ENCODE results near the gene WDR75. TPM values are rescaled to one million over a fixed set of nuclear protein-coding genes. Genes with fewer than 3 reads are reported as not detected.

Gene WDR75
- 10 to 100 TPM; 14.0 to 21.4 (median 16.7) TPM for total RNA-seq

DNA sequence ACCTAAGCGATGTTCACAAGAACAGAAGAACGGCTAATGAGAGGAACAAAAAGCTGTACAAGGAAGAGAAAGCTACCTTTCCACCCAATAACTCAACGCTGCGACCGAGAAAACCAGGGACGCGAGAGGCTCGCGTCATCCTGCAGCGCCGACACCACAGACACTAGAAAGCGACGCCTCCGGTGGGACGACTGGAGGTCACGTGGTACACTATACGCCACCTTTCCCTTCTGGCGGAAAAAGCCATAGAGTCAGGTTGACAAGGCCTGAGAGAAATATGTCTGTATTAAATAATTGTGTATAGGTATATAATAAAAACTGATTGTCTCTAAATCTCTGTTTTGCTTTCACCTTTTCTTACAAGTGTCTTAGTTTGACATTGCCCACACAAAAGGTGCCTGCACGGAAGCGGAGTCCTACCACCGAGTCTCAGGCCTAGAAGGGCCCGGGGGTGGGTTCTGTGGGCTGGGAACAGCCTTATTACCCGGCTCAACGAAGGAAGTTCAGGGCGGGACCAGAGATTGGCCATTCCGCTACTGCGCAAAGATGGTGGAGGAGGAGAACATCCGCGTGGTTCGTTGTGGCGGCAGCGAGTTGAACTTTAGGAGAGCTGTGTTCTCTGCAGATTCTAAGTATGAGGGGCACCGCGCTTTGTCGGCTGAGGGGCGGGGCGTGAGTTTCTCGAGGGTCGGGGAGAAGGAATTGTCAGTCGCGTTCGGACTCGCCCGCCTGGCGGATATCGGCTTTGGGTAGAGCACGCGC is at the start of gene WDR75:
Gene WDR75, plus strand, starts transcription at position 528 of the 762 bp plus-strand sequence. Its CDS starts 19 bp downstream, at position 547.
- intact Hi-C loops (cut with DNase I; ENCODE audit: low total_unique reads) (loop anchor here (1.0 to 5.0 kb wide), 3 partner anchors 58 to 341 kb away; partner anchors contain the start of genes ORMDL1, PMS1 and SLC40A1), in situ Hi-C loops (cut with MboI; ENCODE audit: low sequenced_read_pairs in 4 of 4) (no loop called here)
- Histone ChIP-seq H3K4me3 (peak within 1 kb of the TSS; percentile 66 to 95 (median 75)), H3K9me3 (no peaks in the 10 kb centered on the region), H3K27me3 (no peaks in the 10 kb centered on the region), H3K27ac (peak within 1 kb of the TSS; percentile 89 to 92 (median 90)), H3K36me3 (no peaks in the 10 kb centered on the region), H3K4me1 (peaks cover 23 to 25% of the 10 kb centered on the region in 2 donors)
- peak; percentile 97 to 98 for ATAC-seq
- DNase-seq: peak; percentile 89 to 91
- TF ChIP-seq, protein P1, sequence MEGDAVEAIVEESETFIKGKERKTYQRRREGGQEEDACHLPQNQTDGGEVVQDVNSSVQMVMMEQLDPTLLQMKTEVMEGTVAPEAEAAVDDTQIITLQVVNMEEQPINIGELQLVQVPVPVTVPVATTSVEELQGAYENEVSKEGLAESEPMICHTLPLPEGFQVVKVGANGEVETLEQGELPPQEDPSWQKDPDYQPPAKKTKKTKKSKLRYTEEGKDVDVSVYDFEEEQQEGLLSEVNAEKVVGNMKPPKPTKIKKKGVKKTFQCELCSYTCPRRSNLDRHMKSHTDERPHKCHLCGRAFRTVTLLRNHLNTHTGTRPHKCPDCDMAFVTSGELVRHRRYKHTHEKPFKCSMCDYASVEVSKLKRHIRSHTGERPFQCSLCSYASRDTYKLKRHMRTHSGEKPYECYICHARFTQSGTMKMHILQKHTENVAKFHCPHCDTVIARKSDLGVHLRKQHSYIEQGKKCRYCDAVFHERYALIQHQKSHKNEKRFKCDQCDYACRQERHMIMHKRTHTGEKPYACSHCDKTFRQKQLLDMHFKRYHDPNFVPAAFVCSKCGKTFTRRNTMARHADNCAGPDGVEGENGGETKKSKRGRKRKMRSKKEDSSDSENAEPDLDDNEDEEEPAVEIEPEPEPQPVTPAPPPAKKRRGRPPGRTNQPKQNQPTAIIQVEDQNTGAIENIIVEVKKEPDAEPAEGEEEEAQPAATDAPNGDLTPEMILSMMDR (IDR thresholded peaks at IDR 0.05 in 4 of 5, conservative IDR thresholded peaks at IDR 0.05 in 1 of 5): no peak
- TF ChIP-seq POLR2A (IDR thresholded peaks at IDR 0.05): peak; percentile 63 to 72

DNA sequence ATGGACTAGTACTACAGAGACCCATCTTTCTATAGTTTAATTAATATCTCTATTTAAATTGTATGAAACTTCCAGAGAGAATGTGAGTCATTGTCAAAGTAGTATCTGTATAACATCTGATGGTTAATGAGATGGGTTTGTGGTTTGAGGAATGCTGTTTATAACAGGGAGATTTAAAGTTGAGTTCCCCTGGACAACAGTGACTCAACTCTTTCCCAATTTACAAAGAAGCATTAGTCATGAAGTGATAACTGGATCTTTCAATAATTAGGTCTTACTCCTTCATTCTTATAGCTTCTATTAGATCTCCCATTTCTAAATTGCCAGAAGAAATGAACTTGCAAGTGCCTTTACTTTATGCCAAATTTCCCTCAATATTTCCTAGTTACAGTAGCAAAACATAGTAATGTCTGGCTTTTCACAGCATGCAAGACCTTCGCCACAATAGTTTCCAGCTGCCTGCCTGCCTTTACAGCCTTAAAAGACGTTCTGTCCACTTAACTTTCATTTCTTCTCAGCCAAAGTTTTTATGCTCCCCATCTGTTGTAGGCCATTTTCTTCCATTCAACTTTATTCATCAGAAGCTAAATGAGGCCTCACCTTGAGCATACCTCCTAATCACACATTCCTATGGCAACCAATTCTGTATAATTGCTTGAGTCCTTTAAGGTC is 47.7 kb upstream of the WDR75 start:
- DNase-seq (no peak), ATAC-seq (peak; percentile 73 to 83)
- intact Hi-C loops (cut with DNase I; ENCODE audit: low total_unique reads): no loop called here
- Histone ChIP-seq H3K27me3 (no peaks in the 10 kb centered on the region), H3K4me1 (no peaks in the 10 kb centered on the region), H3K36me3 (no peaks in the 10 kb centered on the region), H3K4me3 (no peak overlapping the region), H3K27ac (peak overlapping the region in 1 of 4 donors; percentile 42), H3K9me3 (no peaks in the 10 kb centered on the region)
- in situ Hi-C loops (cut with MboI; ENCODE audit: low sequenced_read_pairs in 4 of 4): no loop called here
- TF ChIP-seq, protein P1 (IDR thresholded peaks at IDR 0.05 in 4 of 5, conservative IDR thresholded peaks at IDR 0.05 in 1 of 5): no peak
- no peak for TF ChIP-seq POLR2A (IDR thresholded peaks at IDR 0.05)

DNA sequence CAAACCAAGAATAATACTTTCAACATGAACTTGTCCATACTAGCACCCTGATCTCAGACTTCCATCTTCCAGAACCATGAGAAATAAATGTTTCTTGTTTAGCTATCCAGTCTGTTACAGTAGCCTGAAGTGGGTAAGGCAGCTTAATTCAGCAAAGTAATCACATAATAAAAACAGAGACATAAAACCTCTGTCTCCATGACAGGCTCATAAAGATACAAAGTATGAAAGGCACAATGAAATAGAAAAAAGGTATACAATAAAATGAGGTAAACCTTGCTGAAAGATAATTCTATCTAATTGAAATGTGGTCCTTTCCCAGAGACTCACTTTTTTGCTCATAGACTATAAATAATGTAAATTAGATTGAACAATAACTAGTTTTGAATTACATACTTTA is 46.7 kb upstream of the WDR75 start:
- Histone ChIP-seq H3K9me3 (no peaks in the 10 kb centered on the region), H3K27ac (peak overlapping the region in 1 of 4 donors; percentile 42), H3K27me3 (no peaks in the 10 kb centered on the region), H3K4me3 (no peak overlapping the region), H3K36me3 (no peaks in the 10 kb centered on the region), H3K4me1 (no peaks in the 10 kb centered on the region)
- ATAC-seq (no peak), DNase-seq (no peak)
- intact Hi-C loops (cut with DNase I; ENCODE audit: low total_unique reads) (no loop called here), in situ Hi-C loops (cut with MboI; ENCODE audit: low sequenced_read_pairs in 4 of 4) (no loop called here)
- TF ChIP-seq POLR2A (IDR thresholded peaks at IDR 0.05): no peak
- TF ChIP-seq, protein P1 (IDR thresholded peaks at IDR 0.05 in 4 of 5, conservative IDR thresholded peaks at IDR 0.05 in 1 of 5): no peak

DNA sequence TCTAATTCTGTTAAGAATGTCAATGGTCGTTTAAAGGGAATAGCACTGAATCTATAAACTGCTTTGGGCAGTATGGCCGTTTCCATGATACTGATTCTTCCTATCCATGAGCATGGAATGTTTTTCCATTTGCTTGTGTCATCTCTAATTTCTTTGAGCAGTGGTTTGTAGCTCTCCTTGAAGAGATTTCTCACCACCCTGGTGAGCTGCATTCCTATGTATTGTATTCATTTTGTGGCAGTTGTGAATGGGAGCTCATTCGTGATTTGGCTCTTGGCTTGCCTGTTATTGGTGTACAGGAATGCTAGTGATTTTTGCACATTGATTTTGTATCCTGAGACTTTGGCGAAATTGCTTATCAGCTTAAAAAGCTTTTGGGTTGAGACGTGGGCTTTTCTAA is 38.3 kb upstream of the WDR75 start:
- Histone ChIP-seq H3K27me3 (no peaks in the 10 kb centered on the region), H3K4me3 (no peak overlapping the region), H3K9me3 (no peaks in the 10 kb centered on the region), H3K4me1 (peaks cover 0 to 3% of the 10 kb centered on the region in 2 donors), H3K27ac (no peak overlapping the region), H3K36me3 (no peaks in the 10 kb centered on the region)
- intact Hi-C loops (cut with DNase I; ENCODE audit: low total_unique reads): no loop called here
- DNase-seq (no peak), ATAC-seq (no peak)
- TF ChIP-seq, protein P1 (IDR thresholded peaks at IDR 0.05 in 4 of 5, conservative IDR thresholded peaks at IDR 0.05 in 1 of 5): no peak
- TF ChIP-seq POLR2A (IDR thresholded peaks at IDR 0.05): no peak
- in situ Hi-C loops (cut with MboI; ENCODE audit: low sequenced_read_pairs in 4 of 4): loop anchor here (10.0 to 25.0 kb wide), 4 partner anchors 866 to 1816 kb away; no protein-coding TSS in a partner anchor
